HCT116 (cell line): ENCODE measurements around the gene VEPH1. TPM values are rescaled to one million over a fixed set of nuclear protein-coding genes. Genes with fewer than 3 reads are reported as not detected.
A peak's percentile ranks its signal among the peaks of the same experiment; 100 is the strongest.

Experiments used
- ATAC-seq: fragments of 200-7000 bp; cut with Tn5 transposase; 2 replicates; pipeline ENCODE4 v1.9.1; 2020; ENCODE audit warnings: mild to moderate bottlenecking, moderate library complexity
- BruUV-seq: library from RNA; stranded (reverse); fragments of 400-500 nt; replicated peaks from 2 replicates; lab custom pipeline; 2021; lab: Mats Ljungman, UMichigan
- CTCF ChIA-PET: fragments of 300-600 bp; sonication (Branson Sonifier 250); formaldehyde crosslinking; loops from one replicate; lab custom pipeline; 2021; ENCODE audit warnings: antibody characterized with exemption; lab: Charles Lee
- POLR2A ChIA-PET: fragments of 300-600, 350-600 bp; sonication (Branson Sonifier 250); formaldehyde crosslinking; loops from one replicate; lab custom pipeline; 2021; ENCODE audit warnings: antibody characterized with exemption; lab: Charles Lee
- RAD21 ChIA-PET, 2 experiments: fragments of 300-600 bp; sonication (Branson Sonifier 250); formaldehyde crosslinking; loops; one replicate each; lab custom pipeline; 2023; ENCODE audit warnings: low total read pairs in 2 of 2; ENCODE audit not compliant: uncharacterized antibody in 2 of 2, unreplicated experiment in 2 of 2, low non-redundant PET in 1 of 2; lab: Charles Lee
- DNase-seq: peaks from one replicate; pipeline ENCODE4 v3.0.0-alpha.2; 2010; ENCODE audit warnings: low read depth, low spot score
- H2AFZ ChIP-seq: fragments of 200-600 bp; shearing (Covaris generic), sonication (generic); 2 replicates; pipeline ENCODE4 v1.6.1; 2017; ENCODE audit warnings: low read depth, mixed run types, mixed read lengths, antibody characterized with exemption, low read length; ENCODE audit not compliant: poor library complexity, severe bottlenecking
- H3K27ac ChIP-seq: 2 replicates; pipeline ENCODE4 v1.5.1; 2012; ENCODE audit warnings: low read depth, low read length
- H3K27me3 ChIP-seq: fragments of 200-600 bp; sonication (generic); 2 replicates; pipeline ENCODE4 v1.6.1; 2016; ENCODE audit warnings: mixed run types, low read length, mixed read lengths; ENCODE audit not compliant: insufficient read depth
- H3K36me3 ChIP-seq, 2 experiments: fragments of 200-500 bp in 1 of 2; fragments of 200-600 bp in 1 of 2; sonication (Bioruptor generic) in 1 of 2; sonication (generic) in 1 of 2; 2 replicates each; pipeline versions ENCODE4 v1.5.1 to v1.6.1; 2014 to 2016; ENCODE audit warnings: low read length in 2 of 2, inconsistent platforms in 1 of 2, mixed read lengths in 1 of 2, mixed run types in 1 of 2; ENCODE audit not compliant: insufficient read depth in 2 of 2, control insufficient read depth in 1 of 2
- H3K4me1 ChIP-seq, 2 experiments: fragments of 200-600 bp in 1 of 2; sonication (generic) in 1 of 2; 2 replicates each; pipeline versions ENCODE4 v1.5.1 to v1.6.1; 2012 to 2017; ENCODE audit warnings: low read length in 2 of 2, inconsistent platforms in 1 of 2, mild to moderate bottlenecking in 1 of 2, mixed read lengths in 1 of 2, mixed run types in 1 of 2, moderate library complexity in 1 of 2; ENCODE audit not compliant: insufficient read depth in 2 of 2, control insufficient read depth in 1 of 2
- H3K4me2 ChIP-seq: fragments of 200-600 bp; sonication (generic); 2 replicates; pipeline ENCODE4 v1.6.1; 2017; ENCODE audit warnings: mixed run types, low read length, mixed read lengths
- H3K4me3 ChIP-seq, 2 experiments: fragments of 200-600 bp in 1 of 2; sonication (generic) in 1 of 2; replicated peaks in 1 of 2; 2 replicates each; pipeline ENCODE4 v1.5.1; 2011 to 2016; ENCODE audit warnings: low read length in 2 of 2, control low read depth in 1 of 2, low read depth in 1 of 2, mild to moderate bottlenecking in 1 of 2, mixed read lengths in 1 of 2, mixed run types in 1 of 2
- H3K79me2 ChIP-seq: fragments of 200-600 bp; sonication (generic); 2 replicates; pipeline ENCODE4 v1.6.1; 2017; ENCODE audit warnings: mild to moderate bottlenecking, mixed run types, low read length, moderate library complexity, mixed read lengths; ENCODE audit not compliant: insufficient read depth
- H3K9ac ChIP-seq: fragments of 200-600 bp; sonication (generic); 2 replicates; pipeline ENCODE4 v1.6.1; 2016; ENCODE audit warnings: low read length, mixed read lengths
- H3K9me2 ChIP-seq: fragments of 200-600 bp; sonication (generic), shearing (Covaris generic); 2 replicates; pipeline ENCODE4 v1.6.1; 2017; ENCODE audit warnings: mixed run types, mild to moderate bottlenecking, moderate library complexity; ENCODE audit not compliant: insufficient read depth
- H3K9me3 ChIP-seq, 2 experiments: fragments of 200-500 bp in 1 of 2; fragments of 200-600 bp in 1 of 2; sonication (Bioruptor generic) in 1 of 2; sonication (generic) in 1 of 2; 2 replicates each; pipeline ENCODE4 v1.6.1; 2014 to 2017; ENCODE audit warnings: low read length in 2 of 2, mixed read lengths in 2 of 2, inconsistent platforms in 1 of 2, low read depth in 1 of 2, mild to moderate bottlenecking in 1 of 2, mixed run types in 1 of 2, moderate library complexity in 1 of 2; ENCODE audit not compliant: control insufficient read depth in 1 of 2, insufficient read depth in 1 of 2
- H4K20me1 ChIP-seq: fragments of 200-600 bp; sonication (generic), shearing (Covaris generic); 2 replicates; pipeline ENCODE4 v1.6.1; 2017; ENCODE audit warnings: mixed run types, mild to moderate bottlenecking, moderate library complexity; ENCODE audit not compliant: insufficient read depth
- CEBPB ChIP-seq: IDR thresholded peaks from 2 replicates; pipeline ENCODE4 v1.6.1; 2012; ENCODE audit warnings: low read depth
- POLR2AphosphoS5 ChIP-seq: IDR thresholded peaks from 2 replicates; pipeline ENCODE4 v1.6.1; 2011; ENCODE audit warnings: mild to moderate bottlenecking, low read depth, low read length, moderate library complexity
- intact Hi-C: fragments of 100-400 bp; cut with micrococcal nuclease; formaldehyde crosslinking; loops from 2 replicates; pipeline ENCODE4 v1.10.0; 2022
- total RNA-seq: library from RNA; stranded (reverse); gene quantifications from one replicate; pipeline ENCODE4 v1.2.1, GENCODE V29; 2021; ENCODE audit not compliant: unreplicated experiment
- TF ChIP-seq, protein P1 (sequence below): IDR thresholded peaks from 2 replicates; pipeline ENCODE4 v1.6.1; 2012
- TF ChIP-seq, protein P2 (sequence below): IDR thresholded peaks from 2 replicates; pipeline ENCODE4 v1.6.1; 2011; ENCODE audit warnings: mild to moderate bottlenecking, low read length, moderate library complexity; ENCODE audit not compliant: insufficient replicate concordance; ENCODE audit errors: extremely low read depth

The VEPH1 gene
- total RNA-seq, 1 experiment from 2014 or later, result 4.9 TPM

DNA sequence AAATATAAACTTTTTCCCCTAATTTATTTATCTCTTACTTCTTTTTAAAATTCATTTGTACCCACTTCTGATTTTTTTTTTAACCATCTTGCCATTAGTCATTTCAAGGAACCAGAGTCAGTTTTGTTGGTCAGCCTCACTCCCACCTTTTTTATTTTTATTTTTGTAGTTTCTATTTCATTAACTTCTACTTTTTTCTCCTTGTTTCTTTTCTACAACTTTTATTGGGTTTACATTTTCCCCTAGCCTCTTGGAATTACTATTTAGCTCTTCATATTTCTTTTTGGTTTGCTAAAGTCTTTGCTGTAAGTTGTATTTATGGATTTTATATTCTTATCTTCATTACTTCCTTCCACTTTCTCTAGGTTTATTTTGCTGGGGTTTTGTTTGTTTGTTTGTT lies 13.7 kb upstream of the VEPH1 start:
- Histone ChIP-seq H3K4me3 (no peak overlapping the region), H3K9me3 (no peaks in the 10 kb centered on the region), H3K79me2 (no peaks in the 10 kb centered on the region), H3K9me2 (peaks cover 4% of the 10 kb centered on the region; the same call in 1 of the 2 replicates), H3K4me1 (no peaks in the 10 kb centered on the region), H3K9ac (no peak overlapping the region), H3K4me2 (no peak overlapping the region), H3K36me3 (no peaks in the 10 kb centered on the region), H3K27ac (no peak overlapping the region), H4K20me1 (no peaks in the 10 kb centered on the region), H2AFZ (peak overlapping the region; percentile 8), H3K27me3 (no peaks in the 10 kb centered on the region)
- no peak for TF ChIP-seq POLR2AphosphoS5
- no peak for DNase-seq
- POLR2A ChIA-PET, result no interaction called here
- CTCF ChIA-PET, result no interaction called here
- intact Hi-C loops, result no loop called here
- no TSS peak for BruUV-seq
- no peak for ATAC-seq
- RAD21 ChIA-PET, result no interaction called here

DNA sequence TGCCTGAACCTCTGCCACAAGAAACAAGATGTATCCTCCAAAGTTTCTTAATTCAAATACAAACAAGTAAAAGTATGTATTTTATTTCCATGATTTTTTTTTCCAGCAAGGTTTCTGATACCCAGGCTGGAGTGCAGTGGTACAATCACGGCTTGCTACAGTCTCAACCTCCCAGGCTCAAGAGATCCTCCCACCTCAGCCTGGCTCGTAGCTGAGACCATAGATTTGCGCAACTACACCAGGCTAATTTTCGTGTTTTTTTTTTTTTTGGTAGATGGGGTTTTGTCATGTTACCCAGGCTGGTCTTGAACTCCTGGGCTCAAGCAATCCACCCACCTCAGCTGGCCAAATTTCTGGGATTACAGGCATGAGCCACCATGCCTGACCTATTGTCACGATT lies 12.2 kb upstream of the VEPH1 start:
- peak overlapping the region; percentile 81 for H2AFZ ChIP-seq
- H3K79me2 ChIP-seq, result no peaks in the 10 kb centered on the region
- H3K4me3 ChIP-seq, result no peak overlapping the region
- no peak for DNase-seq
- no peak overlapping the region for H3K4me2 ChIP-seq
- no peak overlapping the region for H3K9ac ChIP-seq
- POLR2A ChIA-PET, result no interaction called here
- ATAC-seq, result no peak
- no peaks in the 10 kb centered on the region for H3K9me3 ChIP-seq
- no TSS peak for BruUV-seq
- no peaks in the 10 kb centered on the region for H4K20me1 ChIP-seq
- H3K36me3 ChIP-seq, result no peaks in the 10 kb centered on the region
- H3K9me2 ChIP-seq, result peaks cover 4% of the 10 kb centered on the region; the same call in 1 of the 2 replicates
- RAD21 ChIA-PET, result no interaction called here
- CTCF ChIA-PET, result no interaction called here
- TF ChIP-seq, protein P1, sequence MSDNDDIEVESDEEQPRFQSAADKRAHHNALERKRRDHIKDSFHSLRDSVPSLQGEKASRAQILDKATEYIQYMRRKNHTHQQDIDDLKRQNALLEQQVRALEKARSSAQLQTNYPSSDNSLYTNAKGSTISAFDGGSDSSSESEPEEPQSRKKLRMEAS, result no peak
- TF ChIP-seq, protein P2, sequence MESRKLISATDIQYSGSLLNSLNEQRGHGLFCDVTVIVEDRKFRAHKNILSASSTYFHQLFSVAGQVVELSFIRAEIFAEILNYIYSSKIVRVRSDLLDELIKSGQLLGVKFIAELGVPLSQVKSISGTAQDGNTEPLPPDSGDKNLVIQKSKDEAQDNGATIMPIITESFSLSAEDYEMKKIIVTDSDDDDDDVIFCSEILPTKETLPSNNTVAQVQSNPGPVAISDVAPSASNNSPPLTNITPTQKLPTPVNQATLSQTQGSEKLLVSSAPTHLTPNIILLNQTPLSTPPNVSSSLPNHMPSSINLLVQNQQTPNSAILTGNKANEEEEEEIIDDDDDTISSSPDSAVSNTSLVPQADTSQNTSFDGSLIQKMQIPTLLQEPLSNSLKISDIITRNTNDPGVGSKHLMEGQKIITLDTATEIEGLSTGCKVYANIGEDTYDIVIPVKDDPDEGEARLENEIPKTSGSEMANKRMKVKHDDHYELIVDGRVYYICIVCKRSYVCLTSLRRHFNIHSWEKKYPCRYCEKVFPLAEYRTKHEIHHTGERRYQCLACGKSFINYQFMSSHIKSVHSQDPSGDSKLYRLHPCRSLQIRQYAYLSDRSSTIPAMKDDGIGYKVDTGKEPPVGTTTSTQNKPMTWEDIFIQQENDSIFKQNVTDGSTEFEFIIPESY, result no peak
- no peak for TF ChIP-seq CEBPB
- no peaks in the 10 kb centered on the region for H3K4me1 ChIP-seq
- no peak overlapping the region for H3K27ac ChIP-seq
- H3K27me3 ChIP-seq, result no peaks in the 10 kb centered on the region
- intact Hi-C loops, result no loop called here
